HG03280 (cell line): Measurements from ENCODE around the gene AOPEP.

Experiments used
- ATAC-seq: cut with Tn5 transposase; IDR thresholded peaks from one replicate; pipeline ENCODE4 v1.9.1; 2021; ENCODE audit warnings: mild to moderate bottlenecking, moderate library complexity; ENCODE audit not compliant: unreplicated experiment

AOPEP gene

GRCh38 chr9:95053611-95054570, 327.4 kb downstream of the AOPEP start:
- ATAC-seq: no peak

- ATAC-seq: no peak
These were observed 328.9 kb downstream of the AOPEP start for GRCh38 chr9:95055334-95055850.

- ATAC-seq: no peak
These were observed 329.5 kb downstream of the AOPEP start for GRCh38 chr9:95055851-95056551.

DNA sequence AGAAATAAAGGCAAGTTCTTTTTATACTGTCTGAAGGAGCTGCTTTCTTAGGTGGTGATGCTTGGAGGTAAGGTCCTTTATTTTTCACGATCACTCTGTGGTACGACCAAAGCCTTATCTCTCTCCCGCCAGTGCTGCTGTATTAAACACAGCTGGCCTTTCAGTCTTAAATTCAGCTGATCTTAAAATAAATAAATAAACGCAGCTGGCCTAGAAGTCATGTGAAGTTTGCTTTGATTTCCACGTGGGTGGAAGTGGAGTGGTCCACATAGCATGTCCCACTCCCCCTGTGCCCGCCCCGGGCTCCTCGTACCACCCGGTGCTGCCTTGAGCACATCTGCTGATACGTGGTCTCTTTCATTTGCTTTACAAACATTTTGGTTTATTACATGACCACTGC, 330.6 kb downstream of the AOPEP start:
- no peak for ATAC-seq

DNA sequence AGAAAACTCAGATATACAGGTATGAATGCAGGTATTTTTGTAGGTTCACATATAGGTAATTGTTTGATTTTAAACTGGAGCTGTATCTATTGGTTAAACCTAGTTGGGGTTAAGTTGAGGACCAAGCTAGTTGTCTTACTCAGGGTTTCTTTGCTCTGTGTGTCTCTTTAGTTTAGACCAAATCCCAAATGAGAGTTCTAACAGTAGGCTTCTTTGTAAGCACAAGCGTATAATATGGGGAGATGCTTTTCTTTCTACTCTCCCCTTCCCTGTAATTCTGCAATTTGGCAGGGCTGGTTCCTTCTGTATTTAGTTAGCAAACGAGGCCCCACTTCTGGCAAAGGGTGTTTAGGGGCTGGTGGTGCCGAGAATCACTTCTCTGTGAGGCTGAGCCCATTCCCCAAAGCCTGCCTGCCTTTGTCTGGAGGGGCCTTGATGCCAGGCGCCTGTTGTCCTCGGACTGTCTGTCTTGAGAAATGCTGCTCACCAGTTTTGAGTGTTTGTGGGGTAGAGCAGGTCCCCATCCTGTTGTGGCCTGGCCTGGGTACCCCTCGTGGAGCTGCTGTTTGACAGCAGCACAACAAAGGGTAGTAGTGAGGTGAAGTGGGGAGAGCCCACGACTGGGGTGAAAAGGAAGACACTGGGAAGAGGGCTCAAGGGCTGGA, 331.8 kb downstream of the AOPEP start:
- ATAC-seq: no peak

DNA sequence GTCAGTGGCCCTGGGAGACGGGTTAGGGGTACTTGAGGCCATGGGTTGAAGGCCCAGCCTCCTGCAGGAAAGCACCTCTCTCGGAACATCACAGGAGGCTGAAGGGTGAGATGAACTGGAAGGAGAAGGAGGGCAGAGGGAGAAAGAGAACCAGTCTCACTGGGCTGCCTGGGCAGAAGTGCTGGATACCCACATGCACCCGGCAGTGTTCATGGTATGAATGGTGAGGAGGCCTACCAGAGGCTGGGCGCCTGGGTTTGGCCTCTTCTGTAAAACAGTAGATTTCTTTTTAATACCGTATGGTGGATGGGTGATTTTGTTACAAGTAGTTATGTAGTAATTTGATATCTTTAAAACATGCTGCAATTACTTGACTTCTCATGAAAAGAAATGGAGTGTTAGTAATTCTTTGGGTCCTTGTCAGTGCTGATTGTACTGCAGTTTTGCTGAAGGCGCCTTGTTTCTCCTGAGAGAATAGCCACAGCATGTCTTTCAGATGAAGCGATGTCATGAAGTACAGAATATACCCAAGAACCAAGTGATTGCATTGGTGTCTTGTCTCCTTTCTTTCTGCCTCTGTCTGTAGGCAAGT, 332.4 kb downstream of the AOPEP start:
- no peak for ATAC-seq

DNA sequence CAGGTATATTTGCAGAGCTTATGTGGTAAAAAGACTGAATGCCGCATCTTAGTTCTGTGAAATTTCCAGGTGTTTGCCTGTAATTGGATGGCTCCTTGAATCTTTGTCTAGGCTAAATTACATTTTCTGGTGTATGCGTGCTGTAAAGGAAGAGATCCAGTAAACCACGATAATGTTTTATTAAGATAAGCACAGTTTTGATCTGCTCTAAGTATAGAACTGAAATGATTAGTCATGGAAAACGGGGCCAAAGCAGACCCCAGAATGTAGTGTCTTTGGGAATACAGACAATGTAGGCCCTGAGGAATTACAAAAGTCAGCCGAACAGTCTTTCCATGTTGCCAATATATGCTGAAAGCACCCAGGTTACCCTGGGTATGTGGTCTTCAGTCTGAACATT, 333.7 kb downstream of the AOPEP start:
- ATAC-seq: no peak

DNA sequence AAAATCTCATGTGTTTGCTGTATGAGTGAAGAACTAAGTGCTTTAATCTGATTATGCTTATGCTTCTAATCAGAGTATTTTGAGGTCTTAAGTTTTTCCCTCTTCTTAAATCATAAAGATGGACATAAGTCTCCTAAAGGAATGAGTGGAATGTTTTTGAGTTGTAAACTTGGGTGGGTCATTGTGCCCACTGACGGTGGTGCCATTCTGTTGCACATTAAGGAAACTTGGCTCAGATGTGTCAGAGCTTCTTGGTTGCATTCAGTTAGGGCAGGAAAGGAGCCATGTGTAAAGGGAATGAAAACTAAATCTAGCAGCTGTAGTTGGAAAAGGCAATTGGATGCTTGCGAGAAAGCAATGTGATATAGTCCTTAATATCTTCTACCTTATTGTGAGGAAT, 334.4 kb downstream of the AOPEP start:
- no peak for ATAC-seq

- no peak for ATAC-seq
These were observed 335.6 kb downstream of the AOPEP start for GRCh38 chr9:95061916-95062595.

DNA sequence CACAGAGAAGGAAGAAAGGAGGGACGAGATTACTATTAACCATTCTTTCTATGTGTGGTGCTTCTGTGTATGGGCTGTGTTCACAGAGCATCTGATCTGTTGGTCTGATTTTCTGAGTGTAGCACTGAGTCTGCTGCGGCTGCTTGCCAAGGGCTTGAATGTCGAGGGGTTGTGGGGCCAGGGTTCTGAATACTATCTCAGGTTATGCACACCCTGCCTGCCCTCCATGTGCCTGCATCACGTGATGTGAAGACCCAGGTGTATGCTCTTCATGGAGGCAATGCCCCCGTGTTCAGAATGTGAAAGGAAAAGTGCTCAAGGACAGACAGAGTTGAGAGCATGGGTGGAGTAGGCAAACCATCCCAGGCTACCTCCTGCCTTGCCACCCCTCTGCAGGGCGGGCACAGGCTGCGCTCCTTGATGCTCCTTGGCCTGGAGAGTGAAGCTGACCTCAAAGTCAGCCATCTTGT, 336.1 kb downstream of the AOPEP start:
- ATAC-seq: no peak

DNA sequence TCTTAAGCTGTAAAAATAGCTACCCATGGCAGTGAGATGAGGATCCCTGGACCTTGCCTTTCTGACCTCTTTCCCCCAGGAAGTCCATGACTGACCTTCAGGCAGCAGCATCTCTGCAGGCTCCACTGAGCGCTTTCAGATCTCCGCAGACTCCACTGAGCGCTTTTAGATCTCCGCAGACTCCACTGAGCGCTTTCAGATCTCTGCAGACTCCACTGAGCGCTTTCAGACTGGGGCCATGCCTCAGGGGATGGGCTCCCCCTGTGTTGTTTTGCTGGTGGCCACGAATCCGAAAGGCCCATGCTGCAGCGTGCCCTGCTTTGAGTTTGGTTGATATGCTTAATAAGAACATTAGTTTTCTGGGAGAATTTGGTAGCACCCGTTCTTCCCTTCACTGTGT, 336.8 kb downstream of the AOPEP start:
- no peak for ATAC-seq

- no peak for ATAC-seq
These were observed 338.7 kb downstream of the AOPEP start for GRCh38 chr9:95065224-95065623.

DNA sequence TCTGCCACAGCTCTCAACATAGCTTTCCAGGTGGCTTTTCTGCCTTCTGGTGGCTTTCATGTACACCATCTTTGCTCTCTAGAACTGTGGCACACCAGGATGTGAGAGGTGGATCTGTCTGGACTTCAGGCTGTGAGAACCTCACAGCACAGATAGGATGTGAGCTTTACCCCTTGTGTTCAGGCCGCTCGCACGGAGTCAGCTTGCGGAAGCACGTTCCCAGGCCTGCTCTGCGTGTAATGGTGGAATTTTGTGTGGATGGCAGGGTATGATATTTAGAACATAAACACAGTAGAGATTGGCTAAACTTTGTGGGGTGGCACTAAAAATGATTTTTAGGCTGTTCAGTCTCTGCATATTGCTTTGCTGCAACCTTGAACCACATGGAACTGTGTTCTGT, 340.6 kb downstream of the AOPEP start:
- no peak for ATAC-seq

GRCh38 chr9:95067897-95068296, 341.4 kb downstream of the AOPEP start:
- no peak for ATAC-seq

- ATAC-seq: no peak
These were observed 344.1 kb downstream of the AOPEP start for GRCh38 chr9:95070549-95071021.

- no peak for ATAC-seq
These were observed 345.0 kb downstream of the AOPEP start for GRCh38 chr9:95071450-95071849.

DNA sequence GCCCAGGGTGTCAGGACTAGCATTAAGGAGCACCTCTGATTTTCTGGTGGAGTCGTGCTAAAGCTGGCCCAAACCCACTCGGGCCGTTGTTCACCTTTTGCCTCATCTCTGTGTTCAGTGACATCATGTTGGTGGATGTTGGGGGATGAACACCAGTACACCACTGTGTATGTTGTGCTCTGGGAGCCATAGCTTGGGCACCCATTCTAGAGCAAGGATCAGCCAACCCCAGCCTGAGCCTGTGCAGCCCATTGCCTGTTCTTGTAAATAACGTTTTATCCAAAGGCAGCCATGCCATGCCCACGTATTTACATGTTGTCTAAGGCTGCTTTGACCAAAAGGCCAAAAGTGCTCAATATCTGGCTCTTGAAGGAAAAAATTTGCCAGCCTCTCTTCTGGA, 345.4 kb downstream of the AOPEP start:
- ATAC-seq: no peak

DNA sequence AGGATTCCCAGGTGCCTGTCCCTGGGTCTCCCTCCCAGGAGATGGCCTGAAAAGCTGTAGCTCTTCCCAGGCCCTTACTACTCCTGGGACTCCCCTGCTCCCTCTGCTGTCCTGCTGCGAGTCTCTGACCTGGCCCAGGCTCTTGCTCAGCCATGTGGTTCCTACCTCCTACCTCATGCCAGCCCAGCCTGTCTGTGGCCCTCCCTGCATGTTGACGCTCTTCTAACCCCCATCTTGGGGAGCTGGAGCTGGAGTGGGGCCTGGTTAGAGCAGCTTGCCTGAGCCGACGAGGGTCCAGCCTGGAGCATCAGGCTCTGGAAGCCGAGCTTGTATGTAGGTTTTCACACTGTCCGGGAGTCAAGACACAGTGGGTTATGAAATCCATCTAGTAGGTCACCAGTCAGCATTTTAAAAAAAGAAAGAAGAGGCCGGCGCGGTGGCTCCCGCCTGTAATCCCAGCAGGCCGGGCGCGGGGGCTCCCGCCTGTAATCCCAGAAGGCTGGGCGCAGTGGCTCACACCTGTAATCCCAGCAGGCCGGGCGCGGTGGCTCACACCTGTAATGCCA, 346.6 kb downstream of the AOPEP start:
- ATAC-seq: no peak

GRCh38 chr9:95073918-95074317, 347.4 kb downstream of the AOPEP start:
- ATAC-seq: no peak

DNA sequence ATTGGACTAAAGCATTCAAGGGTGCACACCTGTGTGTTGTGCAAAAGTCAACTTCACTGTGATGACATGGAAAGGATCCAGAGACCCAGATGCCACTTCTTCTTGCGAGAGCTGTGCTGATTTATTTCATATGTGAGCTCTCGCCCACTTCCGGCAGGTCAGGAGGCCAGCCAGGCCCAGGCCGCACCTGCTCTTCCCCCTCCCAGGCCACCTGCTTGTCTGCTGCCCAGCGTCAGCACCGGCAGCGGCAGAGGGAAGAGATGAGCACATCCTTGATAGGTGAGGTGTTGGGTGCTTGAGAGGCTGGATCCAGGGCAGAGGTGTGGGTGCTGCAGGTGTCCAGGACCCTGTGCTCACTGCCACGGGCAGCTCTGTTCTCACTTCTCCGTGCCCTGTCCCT, 348.1 kb downstream of the AOPEP start:
- ATAC-seq: no peak
